Hepatic stellate cell (primary cell): ENCODE data around the gene AACS.

Source experiments
- DNase-seq: peaks from one replicate; pipeline ENCODE4 v3.0.0; 2011; ENCODE audit warnings: low spot score

The AACS gene

DNA sequence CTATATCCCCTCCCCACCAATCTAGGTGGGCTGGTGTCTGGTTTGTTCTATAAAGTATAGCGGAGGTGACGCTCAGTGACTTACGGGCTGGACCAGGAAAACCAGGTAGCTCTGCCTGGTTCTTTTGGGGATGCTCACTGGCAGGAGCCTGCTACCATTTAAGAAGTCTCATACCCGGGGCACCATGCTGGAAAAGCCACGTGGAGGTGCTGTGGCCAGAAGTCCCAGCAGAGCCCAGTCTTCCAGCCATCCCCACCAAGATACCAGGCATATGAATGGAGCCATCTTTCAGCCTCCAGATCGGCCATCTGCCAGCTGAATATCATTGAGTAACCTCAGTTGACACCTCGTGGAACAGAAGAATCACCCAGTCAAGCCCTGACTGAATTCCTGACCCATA lies 87.2 kb downstream of the AACS start:
- no peak for DNase-seq

- no peak for DNase-seq
Measured at GRCh38 chr12:125155366-125155765, 90.1 kb downstream of the AACS start.

- DNase-seq: no peak
Measured at GRCh38 chr12:125157177-125157576, 91.9 kb downstream of the AACS start.

DNA sequence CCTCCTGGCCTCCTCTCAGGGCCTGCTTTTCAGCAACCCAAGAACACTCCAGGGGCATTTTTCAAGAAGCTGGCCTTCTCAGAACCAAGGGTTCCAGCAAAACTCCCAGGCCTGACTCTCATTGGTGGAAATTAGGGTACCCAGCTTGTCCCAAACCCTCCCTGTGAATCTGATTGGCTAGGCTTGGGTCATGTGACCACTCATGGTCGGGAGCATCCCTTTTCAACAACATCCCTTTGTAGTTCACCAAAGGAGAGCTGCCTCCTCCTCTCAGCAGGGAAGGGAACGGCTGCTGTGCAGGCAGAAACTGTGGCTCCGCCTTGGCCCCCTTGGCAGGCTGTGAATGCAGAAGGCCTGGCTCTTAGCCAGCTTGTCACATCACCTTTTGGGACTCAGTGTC lies 94.5 kb downstream of the AACS start:
- no peak for DNase-seq

DNA sequence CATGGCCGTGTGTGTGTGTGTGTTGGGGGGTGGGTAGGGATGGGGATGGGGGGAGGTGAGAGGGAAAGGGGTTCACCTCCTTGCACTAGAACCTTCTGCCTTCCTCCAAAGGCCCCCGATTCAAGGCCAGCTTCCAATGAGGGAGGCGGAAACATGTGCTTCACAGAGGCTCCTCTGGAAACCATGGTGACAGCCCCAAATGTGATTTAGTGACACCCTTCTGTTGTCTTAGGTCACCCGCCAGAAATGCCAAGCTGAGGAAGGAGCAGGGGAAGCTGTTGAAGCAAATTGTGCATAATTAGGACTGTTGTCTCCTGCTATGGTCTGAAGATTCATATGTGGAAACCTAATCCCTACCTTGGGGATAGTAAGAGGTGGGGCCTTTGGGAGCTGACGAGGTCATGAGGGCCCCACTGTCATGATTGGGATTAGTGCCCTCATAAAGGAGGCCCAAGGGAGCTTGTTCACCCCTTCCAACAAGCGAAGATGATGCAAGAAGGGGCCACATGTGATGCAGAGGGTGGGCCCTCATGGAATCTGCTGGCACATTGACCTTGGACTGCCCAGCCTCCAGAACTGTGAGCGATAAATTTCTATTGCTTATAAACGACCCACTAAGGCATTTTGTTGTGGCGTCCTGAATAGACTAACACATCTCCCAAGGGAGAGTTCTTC lies 95.2 kb downstream of the AACS start:
- DNase-seq: no peak

GRCh38 chr12:125161712-125162022 lies 96.4 kb downstream of the AACS start:
- DNase-seq: no peak

GRCh38 chr12:125162489-125163028 lies 97.3 kb downstream of the AACS start:
- no peak for DNase-seq

GRCh38 chr12:125163148-125163547 lies 97.9 kb downstream of the AACS start:
- no peak for DNase-seq

DNA sequence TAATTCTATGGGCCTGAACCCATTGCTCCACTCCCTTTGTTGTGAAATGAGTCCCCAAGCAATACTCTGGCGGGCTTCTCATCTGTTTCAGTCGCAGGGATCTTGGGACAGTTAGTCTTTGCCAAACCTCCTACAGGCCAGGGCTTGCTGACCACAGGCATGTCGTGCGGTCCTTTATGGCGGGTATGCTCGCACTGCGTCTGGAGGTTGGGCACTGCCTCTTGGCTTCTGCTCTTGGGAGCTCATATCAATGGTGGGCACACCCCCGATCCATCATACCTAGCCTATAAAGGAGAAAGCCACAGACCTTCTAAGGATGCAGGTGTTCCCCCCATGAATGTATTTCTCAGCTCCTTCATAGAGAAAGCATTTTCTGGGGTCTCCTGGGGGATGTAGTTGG lies 99.3 kb downstream of the AACS start:
- no peak for DNase-seq

- no peak for DNase-seq
Measured at GRCh38 chr12:125166041-125166440, 100.8 kb downstream of the AACS start.

GRCh38 chr12:125167658-125168057 lies 102.4 kb downstream of the AACS start:
- no peak for DNase-seq

GRCh38 chr12:125169451-125169850 lies 104.2 kb downstream of the AACS start:
- DNase-seq: no peak

GRCh38 chr12:125169870-125170269 lies 104.6 kb downstream of the AACS start:
- no peak for DNase-seq

- no peak for DNase-seq
Measured at GRCh38 chr12:125171267-125171666, 106.0 kb downstream of the AACS start.

DNA sequence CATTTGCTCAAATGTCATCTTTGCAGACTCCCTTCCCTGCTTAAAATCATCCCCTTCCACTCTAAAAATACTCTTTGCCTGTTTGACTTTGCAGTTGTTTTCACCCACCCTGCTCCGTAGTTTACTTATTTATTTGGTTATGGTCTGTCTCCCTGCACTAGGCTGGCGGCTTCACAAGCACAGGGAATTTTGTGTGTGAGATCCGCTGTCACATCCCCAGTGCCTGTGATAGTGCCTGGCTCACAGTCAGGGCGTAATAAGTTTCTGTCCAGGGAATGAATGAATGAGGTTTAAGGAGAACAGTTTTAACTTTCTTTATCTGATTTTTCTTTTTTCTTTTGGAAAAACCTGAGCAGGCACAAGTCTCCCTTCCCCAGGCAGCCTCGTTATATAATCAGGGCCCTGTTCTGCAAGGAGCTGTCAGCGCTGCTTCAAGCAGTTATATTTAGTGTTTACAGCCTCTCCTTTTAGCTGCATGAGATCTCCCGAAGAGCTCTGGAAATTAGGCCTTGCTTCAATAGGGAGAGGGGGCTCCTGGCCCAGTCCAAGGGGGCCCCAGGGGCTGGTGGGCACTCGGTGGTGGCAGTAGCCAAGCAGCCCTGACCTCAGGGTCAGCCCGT lies 107.1 kb downstream of the AACS start:
- no peak for DNase-seq

- DNase-seq: no peak
Measured at GRCh38 chr12:125175576-125175975, 110.3 kb downstream of the AACS start.

- no peak for DNase-seq
Measured at GRCh38 chr12:125178222-125178621, 113.0 kb downstream of the AACS start.

DNA sequence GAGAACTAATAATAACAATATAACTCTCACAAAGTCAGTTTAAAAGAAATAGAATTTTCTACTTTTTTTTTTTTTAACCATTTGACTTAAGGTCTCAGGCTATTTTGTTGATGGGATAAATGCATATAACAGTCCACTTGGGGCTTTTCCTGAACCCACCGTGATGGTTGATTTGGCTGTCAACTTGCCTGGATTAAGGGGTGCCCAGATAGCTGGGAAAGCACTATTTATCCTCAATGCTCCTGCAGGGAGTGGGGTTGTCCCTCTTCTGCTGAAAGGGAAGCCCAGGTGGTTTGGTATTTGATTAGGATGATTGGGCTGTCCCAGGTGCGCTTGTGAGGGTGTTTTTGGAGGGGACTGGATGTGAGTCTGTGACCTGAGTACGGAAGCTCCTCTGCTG lies 114.9 kb downstream of the AACS start:
- no peak for DNase-seq

DNA sequence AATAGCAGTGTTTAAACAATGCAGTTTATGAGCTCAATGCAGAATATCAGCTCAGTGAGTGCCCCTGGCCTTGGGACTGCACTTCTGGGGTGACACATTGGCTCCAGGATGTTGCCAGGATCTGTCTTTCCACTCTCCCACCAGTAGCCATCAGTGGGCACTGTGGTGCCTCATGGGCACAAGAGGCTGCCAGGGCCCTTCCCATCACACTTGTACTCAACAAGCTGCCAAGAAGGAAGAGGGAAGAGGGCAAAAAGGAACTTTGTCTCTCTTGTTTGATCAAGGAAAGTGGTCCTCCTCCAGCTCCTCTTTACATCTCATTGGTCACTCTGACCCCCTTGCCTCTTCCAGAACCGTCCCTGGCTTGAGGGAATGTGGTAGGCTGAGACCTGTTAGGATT lies 115.9 kb downstream of the AACS start:
- no peak for DNase-seq

DNA sequence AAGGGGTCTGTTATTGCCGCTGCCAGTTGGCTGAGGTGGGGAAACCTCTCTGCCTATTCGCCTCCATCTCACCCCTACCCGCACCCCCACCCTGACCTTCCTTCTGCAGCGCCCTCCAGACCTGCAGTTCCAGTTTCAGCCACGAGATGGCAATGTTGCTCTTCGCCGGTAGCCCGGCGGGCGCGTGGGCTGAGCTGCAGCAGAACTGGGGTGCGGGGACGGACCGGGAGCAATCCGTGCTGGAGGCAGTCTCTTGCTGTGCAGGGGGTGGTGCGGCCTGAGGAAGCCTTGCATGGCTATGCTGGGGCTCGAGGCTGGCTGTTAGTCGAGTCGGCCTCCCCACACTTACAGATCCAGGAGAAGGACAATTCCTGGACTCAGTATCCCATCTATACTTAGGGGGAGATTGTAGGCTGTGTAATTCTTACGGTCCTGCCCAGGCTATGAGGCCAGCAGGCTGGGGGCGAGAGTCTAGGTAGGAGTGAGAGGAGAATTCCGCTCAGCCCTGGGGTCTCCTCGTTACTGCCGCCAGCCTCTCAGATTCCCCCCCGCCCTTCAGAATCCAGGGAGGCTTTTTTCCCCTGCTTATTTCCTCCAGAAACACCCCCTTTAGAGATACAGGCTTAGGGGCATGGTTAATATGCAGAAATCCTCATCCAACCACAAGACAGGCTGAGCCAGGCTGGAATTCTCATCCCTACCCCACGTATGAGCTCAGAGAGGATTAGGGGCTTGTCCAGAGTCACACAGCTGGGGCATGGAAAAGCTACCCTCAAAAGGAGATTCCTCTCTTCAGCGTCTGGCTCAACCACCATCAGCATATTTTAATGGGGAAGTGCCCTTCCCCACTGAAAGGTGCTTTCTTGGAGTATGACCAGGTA lies 118.2 kb downstream of the AACS start:
- peak; percentile 93 for DNase-seq

GRCh38 chr12:125184213-125184967 lies 119.2 kb downstream of the AACS start:
- no peak for DNase-seq

- DNase-seq: no peak
Measured at GRCh38 chr12:125185311-125185739, 120.1 kb downstream of the AACS start.
